ENCODE data around the gene SH2B3.
A peak's percentile ranks its signal among the peaks of the same experiment; 100 is the strongest.

DNA sequence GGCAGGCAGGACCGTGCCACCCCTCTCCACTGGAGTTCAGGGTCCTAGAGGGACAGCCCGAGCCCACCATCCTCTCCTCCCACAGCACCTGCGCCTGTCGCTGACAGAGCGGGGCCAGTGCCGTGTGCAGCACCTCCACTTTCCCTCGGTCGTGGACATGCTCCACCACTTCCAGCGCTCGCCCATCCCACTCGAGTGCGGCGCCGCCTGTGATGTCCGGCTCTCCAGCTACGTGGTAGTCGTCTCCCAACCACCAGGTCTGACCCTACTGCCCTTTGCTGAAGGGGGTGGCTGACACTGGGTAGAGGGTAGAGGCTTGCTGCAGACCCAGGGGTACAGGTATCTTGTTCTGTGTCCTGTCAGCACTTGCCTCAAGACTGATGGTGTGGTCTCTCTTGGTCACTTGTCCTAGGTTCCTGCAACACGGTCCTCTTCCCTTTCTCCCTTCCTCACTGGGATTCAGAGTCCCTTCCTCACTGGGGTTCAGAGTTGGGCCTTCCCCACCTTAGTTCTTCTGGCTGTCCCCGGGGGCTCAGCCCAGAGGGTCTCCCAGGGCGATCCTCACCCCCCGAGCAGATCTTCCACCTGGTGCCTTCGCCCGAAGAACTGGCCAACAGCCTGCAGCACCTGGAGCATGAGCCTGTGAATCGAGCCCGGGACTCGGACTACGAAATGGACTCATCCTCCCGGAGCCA, 42.0 kb downstream of the SH2B3 start:
- TF ChIP-seq, protein P1, sequence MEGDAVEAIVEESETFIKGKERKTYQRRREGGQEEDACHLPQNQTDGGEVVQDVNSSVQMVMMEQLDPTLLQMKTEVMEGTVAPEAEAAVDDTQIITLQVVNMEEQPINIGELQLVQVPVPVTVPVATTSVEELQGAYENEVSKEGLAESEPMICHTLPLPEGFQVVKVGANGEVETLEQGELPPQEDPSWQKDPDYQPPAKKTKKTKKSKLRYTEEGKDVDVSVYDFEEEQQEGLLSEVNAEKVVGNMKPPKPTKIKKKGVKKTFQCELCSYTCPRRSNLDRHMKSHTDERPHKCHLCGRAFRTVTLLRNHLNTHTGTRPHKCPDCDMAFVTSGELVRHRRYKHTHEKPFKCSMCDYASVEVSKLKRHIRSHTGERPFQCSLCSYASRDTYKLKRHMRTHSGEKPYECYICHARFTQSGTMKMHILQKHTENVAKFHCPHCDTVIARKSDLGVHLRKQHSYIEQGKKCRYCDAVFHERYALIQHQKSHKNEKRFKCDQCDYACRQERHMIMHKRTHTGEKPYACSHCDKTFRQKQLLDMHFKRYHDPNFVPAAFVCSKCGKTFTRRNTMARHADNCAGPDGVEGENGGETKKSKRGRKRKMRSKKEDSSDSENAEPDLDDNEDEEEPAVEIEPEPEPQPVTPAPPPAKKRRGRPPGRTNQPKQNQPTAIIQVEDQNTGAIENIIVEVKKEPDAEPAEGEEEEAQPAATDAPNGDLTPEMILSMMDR (conservative IDR thresholded peaks at IDR 0.05; ENCODE audit: low read depth in 2 of 2), result no peak
- TF ChIP-seq POLR2AphosphoS5 (IDR thresholded peaks at IDR 0.05; ENCODE audit: low read depth), result peak; percentile 33; the same call in 1 of the 2 replicates
- no peak for TF ChIP-seq EZH2 (IDR thresholded peaks at IDR 0.05; ENCODE audit: low read depth, unreplicated experiment)
- no peak for TF ChIP-seq STAT1 (IDR thresholded peaks at IDR 0.05; ENCODE audit: unreplicated experiment)
- TF ChIP-seq, protein P2, sequence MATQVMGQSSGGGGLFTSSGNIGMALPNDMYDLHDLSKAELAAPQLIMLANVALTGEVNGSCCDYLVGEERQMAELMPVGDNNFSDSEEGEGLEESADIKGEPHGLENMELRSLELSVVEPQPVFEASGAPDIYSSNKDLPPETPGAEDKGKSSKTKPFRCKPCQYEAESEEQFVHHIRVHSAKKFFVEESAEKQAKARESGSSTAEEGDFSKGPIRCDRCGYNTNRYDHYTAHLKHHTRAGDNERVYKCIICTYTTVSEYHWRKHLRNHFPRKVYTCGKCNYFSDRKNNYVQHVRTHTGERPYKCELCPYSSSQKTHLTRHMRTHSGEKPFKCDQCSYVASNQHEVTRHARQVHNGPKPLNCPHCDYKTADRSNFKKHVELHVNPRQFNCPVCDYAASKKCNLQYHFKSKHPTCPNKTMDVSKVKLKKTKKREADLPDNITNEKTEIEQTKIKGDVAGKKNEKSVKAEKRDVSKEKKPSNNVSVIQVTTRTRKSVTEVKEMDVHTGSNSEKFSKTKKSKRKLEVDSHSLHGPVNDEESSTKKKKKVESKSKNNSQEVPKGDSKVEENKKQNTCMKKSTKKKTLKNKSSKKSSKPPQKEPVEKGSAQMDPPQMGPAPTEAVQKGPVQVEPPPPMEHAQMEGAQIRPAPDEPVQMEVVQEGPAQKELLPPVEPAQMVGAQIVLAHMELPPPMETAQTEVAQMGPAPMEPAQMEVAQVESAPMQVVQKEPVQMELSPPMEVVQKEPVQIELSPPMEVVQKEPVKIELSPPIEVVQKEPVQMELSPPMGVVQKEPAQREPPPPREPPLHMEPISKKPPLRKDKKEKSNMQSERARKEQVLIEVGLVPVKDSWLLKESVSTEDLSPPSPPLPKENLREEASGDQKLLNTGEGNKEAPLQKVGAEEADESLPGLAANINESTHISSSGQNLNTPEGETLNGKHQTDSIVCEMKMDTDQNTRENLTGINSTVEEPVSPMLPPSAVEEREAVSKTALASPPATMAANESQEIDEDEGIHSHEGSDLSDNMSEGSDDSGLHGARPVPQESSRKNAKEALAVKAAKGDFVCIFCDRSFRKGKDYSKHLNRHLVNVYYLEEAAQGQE (IDR thresholded peaks at IDR 0.05; ENCODE audit: unreplicated experiment), result no peak

Data from GM23338 (cell line).